Measurements from ENCODE around the gene ACSF3.

The ACSF3 gene

GRCh38 chr16:89050119-89050867 is 43.4 kb upstream of the ACSF3 start:
- Histone ChIP-seq H3K4me3 (ENCODE audit: low read length in 2 of 2) (no peak overlapping the region), H3K27ac (ENCODE audit: low read depth in 2 of 2, low read length in 2 of 2) (no peak overlapping the region), H3K9ac (ENCODE audit: low read depth in 1 of 2, low read length in 2 of 2) (no peak overlapping the region), H3K9me3 (ENCODE audit: control insufficient read depth in 2 of 2, low read length in 2 of 2) (no peaks in the 10 kb centered on the region), H3K27me3 (ENCODE audit: control insufficient read depth in 2 of 2, insufficient read depth in 2 of 2, low read length in 2 of 2) (peaks cover 0 to 15% of the 10 kb centered on the region in 2 donors), H3K36me3 (ENCODE audit: control insufficient read depth in 2 of 2, insufficient read depth in 2 of 2, low read length in 2 of 2) (no peaks in the 10 kb centered on the region), H3K4me1 (ENCODE audit: control insufficient read depth in 2 of 2, insufficient read depth in 2 of 2, low read length in 2 of 2) (peaks cover 18 to 22% of the 10 kb centered on the region in 2 donors)

- H3K9ac ChIP-seq (ENCODE audit: low read depth in 1 of 2, low read length in 2 of 2), result no peak overlapping the region
- H3K27ac ChIP-seq (ENCODE audit: low read depth in 2 of 2, low read length in 2 of 2), result no peak overlapping the region
- H3K4me3 ChIP-seq (ENCODE audit: low read length in 2 of 2), result no peak overlapping the region
- no peaks in the 10 kb centered on the region for H3K36me3 ChIP-seq (ENCODE audit: control insufficient read depth in 2 of 2, insufficient read depth in 2 of 2, low read length in 2 of 2)
- no peaks in the 10 kb centered on the region for H3K9me3 ChIP-seq (ENCODE audit: control insufficient read depth in 2 of 2, low read length in 2 of 2)
- peaks cover 18 to 22% of the 10 kb centered on the region in 2 donors for H3K4me1 ChIP-seq (ENCODE audit: control insufficient read depth in 2 of 2, insufficient read depth in 2 of 2, low read length in 2 of 2)
- H3K27me3 ChIP-seq (ENCODE audit: control insufficient read depth in 2 of 2, insufficient read depth in 2 of 2, low read length in 2 of 2), result peaks cover 0 to 15% of the 10 kb centered on the region in 2 donors
Measured at GRCh38 chr16:89050868-89051311, 42.8 kb upstream of the ACSF3 start.

- Histone ChIP-seq H3K4me3 (ENCODE audit: low read length in 2 of 2) (peak overlapping the region; percentile 68 to 70), H3K27me3 (ENCODE audit: control insufficient read depth in 2 of 2, insufficient read depth in 2 of 2, low read length in 2 of 2) (peaks cover 0 to 14% of the 10 kb centered on the region in 2 donors), H3K9me3 (ENCODE audit: control insufficient read depth in 2 of 2, low read length in 2 of 2) (no peaks in the 10 kb centered on the region), H3K4me1 (ENCODE audit: control insufficient read depth in 2 of 2, insufficient read depth in 2 of 2, low read length in 2 of 2) (peaks cover 18 to 22% of the 10 kb centered on the region in 2 donors), H3K9ac (ENCODE audit: low read depth in 1 of 2, low read length in 2 of 2) (peak overlapping the region; percentile 32 to 84), H3K36me3 (ENCODE audit: control insufficient read depth in 2 of 2, insufficient read depth in 2 of 2, low read length in 2 of 2) (no peaks in the 10 kb centered on the region), H3K27ac (ENCODE audit: low read depth in 2 of 2, low read length in 2 of 2) (no peak overlapping the region)
Measured at GRCh38 chr16:89051521-89052166, 42.0 kb upstream of the ACSF3 start.

GRCh38 chr16:89052191-89052889 is 41.3 kb upstream of the ACSF3 start:
- peak overlapping the region; percentile 65 to 84 for H3K9ac ChIP-seq (ENCODE audit: low read depth in 1 of 2, low read length in 2 of 2)
- peaks cover 0 to 10% of the 10 kb centered on the region in 2 donors for H3K27me3 ChIP-seq (ENCODE audit: control insufficient read depth in 2 of 2, insufficient read depth in 2 of 2, low read length in 2 of 2)
- peak overlapping the region; percentile 82 to 85 for H3K27ac ChIP-seq (ENCODE audit: low read depth in 2 of 2, low read length in 2 of 2)
- peaks cover 18 to 22% of the 10 kb centered on the region in 2 donors for H3K4me1 ChIP-seq (ENCODE audit: control insufficient read depth in 2 of 2, insufficient read depth in 2 of 2, low read length in 2 of 2)
- H3K9me3 ChIP-seq (ENCODE audit: control insufficient read depth in 2 of 2, low read length in 2 of 2), result no peaks in the 10 kb centered on the region
- peak overlapping the region; percentile 68 to 70 for H3K4me3 ChIP-seq (ENCODE audit: low read length in 2 of 2)
- no peaks in the 10 kb centered on the region for H3K36me3 ChIP-seq (ENCODE audit: control insufficient read depth in 2 of 2, insufficient read depth in 2 of 2, low read length in 2 of 2)

DNA sequence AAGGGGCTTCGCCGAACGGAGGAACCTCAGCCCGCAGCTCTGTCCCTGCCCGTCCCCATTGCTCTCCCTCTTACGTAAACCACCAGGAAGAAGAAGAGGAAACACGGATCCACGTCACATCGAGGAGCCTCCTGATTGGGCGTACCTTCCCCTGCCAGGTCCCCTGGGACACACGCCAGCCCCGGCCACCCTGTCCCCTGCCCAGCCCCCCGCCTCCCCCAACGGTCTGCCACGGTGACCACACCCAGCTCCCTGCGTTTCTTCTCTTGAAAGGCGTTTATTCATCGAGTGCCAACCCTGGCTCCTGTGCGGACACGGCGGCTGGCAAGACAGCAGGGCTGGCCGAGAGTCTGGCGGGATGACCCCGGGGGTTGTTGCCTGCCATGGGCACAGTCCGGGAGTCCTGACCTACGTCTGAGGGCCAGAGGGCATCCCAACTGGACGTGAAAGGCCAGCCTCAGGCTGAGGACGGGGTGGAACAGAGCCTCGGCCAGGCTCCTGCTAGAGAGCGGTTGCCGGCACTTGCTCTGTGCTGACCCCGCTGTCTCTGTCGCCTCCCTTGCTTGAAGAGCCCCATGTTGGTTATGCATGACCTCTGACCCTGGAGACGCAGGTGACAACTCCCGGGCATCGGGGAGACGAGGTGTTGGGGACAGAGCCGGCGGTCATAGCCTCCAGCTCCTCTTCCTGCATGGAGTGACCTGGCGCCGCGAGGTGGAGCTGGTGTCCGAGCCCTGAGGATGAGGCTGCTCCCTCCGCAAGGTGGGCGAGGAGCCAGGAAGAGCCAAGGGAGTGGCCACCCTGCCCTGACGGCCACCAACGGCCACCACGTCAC is 40.5 kb upstream of the ACSF3 start:
- peak overlapping the region; percentile 82 to 85 for H3K27ac ChIP-seq (ENCODE audit: low read depth in 2 of 2, low read length in 2 of 2)
- peaks cover 18 to 22% of the 10 kb centered on the region in 2 donors for H3K4me1 ChIP-seq (ENCODE audit: control insufficient read depth in 2 of 2, insufficient read depth in 2 of 2, low read length in 2 of 2)
- peaks cover 0 to 6% of the 10 kb centered on the region in 2 donors for H3K27me3 ChIP-seq (ENCODE audit: control insufficient read depth in 2 of 2, insufficient read depth in 2 of 2, low read length in 2 of 2)
- peak overlapping the region; percentile 65 to 84 for H3K9ac ChIP-seq (ENCODE audit: low read depth in 1 of 2, low read length in 2 of 2)
- H3K9me3 ChIP-seq (ENCODE audit: control insufficient read depth in 2 of 2, low read length in 2 of 2), result no peaks in the 10 kb centered on the region
- H3K4me3 ChIP-seq (ENCODE audit: low read length in 2 of 2), result peak overlapping the region; percentile 68 to 70
- no peaks in the 10 kb centered on the region for H3K36me3 ChIP-seq (ENCODE audit: control insufficient read depth in 2 of 2, insufficient read depth in 2 of 2, low read length in 2 of 2)

DNA sequence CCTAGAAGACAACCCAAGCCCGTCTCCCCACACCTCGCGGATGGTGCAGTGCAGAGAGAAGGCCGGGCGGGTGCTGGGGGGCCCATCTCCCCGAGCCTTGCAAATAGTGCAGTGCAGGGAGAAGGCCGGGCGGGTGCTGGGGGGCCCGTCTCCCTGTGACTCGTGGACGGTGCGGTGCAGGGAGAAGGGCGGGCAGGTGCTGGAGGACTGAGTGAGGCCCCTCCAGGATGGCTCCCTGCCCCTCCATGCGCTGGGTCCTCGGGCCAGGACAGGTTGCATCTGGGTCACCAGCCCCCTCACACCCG is 40.0 kb upstream of the ACSF3 start:
- H3K27me3 ChIP-seq (ENCODE audit: control insufficient read depth in 2 of 2, insufficient read depth in 2 of 2, low read length in 2 of 2), result peaks cover 0 to 2% of the 10 kb centered on the region in 2 donors

DNA sequence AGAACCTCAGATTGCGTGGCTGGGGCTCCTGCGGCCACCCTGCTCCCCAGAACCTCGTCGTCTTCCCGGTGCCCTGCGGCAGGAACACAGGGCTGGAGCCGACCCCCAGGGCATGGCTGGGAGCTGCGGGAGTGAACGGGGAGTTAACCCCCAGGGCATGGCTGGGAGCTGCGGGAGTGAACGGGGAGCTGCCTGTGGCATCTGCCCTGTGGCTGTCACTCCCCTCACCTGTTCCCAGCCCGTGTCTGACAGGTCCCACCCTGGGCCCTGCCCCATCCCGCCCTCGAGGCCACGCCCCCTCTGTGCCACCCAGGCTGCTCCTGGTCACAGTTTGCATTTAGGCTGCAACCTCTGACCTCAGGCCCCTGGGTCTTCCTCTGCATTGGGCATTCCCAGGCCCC is 39.4 kb upstream of the ACSF3 start:
- H3K4me3 ChIP-seq (ENCODE audit: low read length in 2 of 2), result no peak overlapping the region
- H3K36me3 ChIP-seq (ENCODE audit: control insufficient read depth in 2 of 2, insufficient read depth in 2 of 2, low read length in 2 of 2), result no peaks in the 10 kb centered on the region
- H3K9me3 ChIP-seq (ENCODE audit: control insufficient read depth in 2 of 2, low read length in 2 of 2), result no peaks in the 10 kb centered on the region
- H3K4me1 ChIP-seq (ENCODE audit: control insufficient read depth in 2 of 2, insufficient read depth in 2 of 2, low read length in 2 of 2), result peaks cover 18 to 22% of the 10 kb centered on the region in 2 donors
- peak overlapping the region in 1 of 2 donors; percentile 84 for H3K9ac ChIP-seq (ENCODE audit: low read depth in 1 of 2, low read length in 2 of 2)
- no peaks in the 10 kb centered on the region for H3K27me3 ChIP-seq (ENCODE audit: control insufficient read depth in 2 of 2, insufficient read depth in 2 of 2, low read length in 2 of 2)
- H3K27ac ChIP-seq (ENCODE audit: low read depth in 2 of 2, low read length in 2 of 2), result no peak overlapping the region

More for the DNA sequence above, 40.0 kb upstream of the ACSF3 start:
- Histone ChIP-seq H3K9ac (ENCODE audit: low read depth in 1 of 2, low read length in 2 of 2) (peak overlapping the region in 1 of 2 donors; percentile 84), H3K27ac (ENCODE audit: low read depth in 2 of 2, low read length in 2 of 2) (no peak overlapping the region), H3K4me1 (ENCODE audit: control insufficient read depth in 2 of 2, insufficient read depth in 2 of 2, low read length in 2 of 2) (peaks cover 18 to 22% of the 10 kb centered on the region in 2 donors), H3K9me3 (ENCODE audit: control insufficient read depth in 2 of 2, low read length in 2 of 2) (no peaks in the 10 kb centered on the region), H3K4me3 (ENCODE audit: low read length in 2 of 2) (peak overlapping the region; percentile 68 to 70), H3K36me3 (ENCODE audit: control insufficient read depth in 2 of 2, insufficient read depth in 2 of 2, low read length in 2 of 2) (no peaks in the 10 kb centered on the region)

GRCh38 chr16:89054714-89055113 is 38.9 kb upstream of the ACSF3 start:
- no peak overlapping the region for H3K9ac ChIP-seq (ENCODE audit: low read depth in 1 of 2, low read length in 2 of 2)
- no peaks in the 10 kb centered on the region for H3K9me3 ChIP-seq (ENCODE audit: control insufficient read depth in 2 of 2, low read length in 2 of 2)
- no peak overlapping the region for H3K27ac ChIP-seq (ENCODE audit: low read depth in 2 of 2, low read length in 2 of 2)
- H3K4me3 ChIP-seq (ENCODE audit: low read length in 2 of 2), result no peak overlapping the region
- H3K27me3 ChIP-seq (ENCODE audit: control insufficient read depth in 2 of 2, insufficient read depth in 2 of 2, low read length in 2 of 2), result no peaks in the 10 kb centered on the region
- H3K4me1 ChIP-seq (ENCODE audit: control insufficient read depth in 2 of 2, insufficient read depth in 2 of 2, low read length in 2 of 2), result peaks cover 18 to 22% of the 10 kb centered on the region in 2 donors
- H3K36me3 ChIP-seq (ENCODE audit: control insufficient read depth in 2 of 2, insufficient read depth in 2 of 2, low read length in 2 of 2), result no peaks in the 10 kb centered on the region

DNA sequence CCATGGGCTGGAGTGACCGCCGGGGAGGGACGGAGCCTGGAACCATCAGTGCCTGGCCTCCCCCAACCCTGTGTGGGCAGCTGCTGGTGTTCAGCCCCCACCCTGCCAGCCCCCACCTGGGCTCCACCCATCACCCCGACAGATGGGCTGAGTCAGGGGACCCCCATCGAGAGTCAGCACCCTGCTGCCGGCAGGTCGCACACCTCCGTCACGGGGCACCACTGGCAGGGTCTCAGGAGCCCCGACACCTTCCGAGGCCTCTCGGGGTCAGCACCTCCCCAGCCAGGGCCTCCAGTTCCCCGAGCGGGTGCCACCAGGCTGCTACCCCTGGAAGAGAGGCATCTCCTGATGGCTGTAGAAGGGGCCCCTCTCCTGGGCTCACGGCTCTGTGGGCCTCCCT is 38.3 kb upstream of the ACSF3 start:
- no peaks in the 10 kb centered on the region for H3K27me3 ChIP-seq (ENCODE audit: control insufficient read depth in 2 of 2, insufficient read depth in 2 of 2, low read length in 2 of 2)
- H3K36me3 ChIP-seq (ENCODE audit: control insufficient read depth in 2 of 2, insufficient read depth in 2 of 2, low read length in 2 of 2), result no peaks in the 10 kb centered on the region
- H3K9me3 ChIP-seq (ENCODE audit: control insufficient read depth in 2 of 2, low read length in 2 of 2), result no peaks in the 10 kb centered on the region
- no peak overlapping the region for H3K4me3 ChIP-seq (ENCODE audit: low read length in 2 of 2)
- peaks cover 18 to 22% of the 10 kb centered on the region in 2 donors for H3K4me1 ChIP-seq (ENCODE audit: control insufficient read depth in 2 of 2, insufficient read depth in 2 of 2, low read length in 2 of 2)
- H3K27ac ChIP-seq (ENCODE audit: low read depth in 2 of 2, low read length in 2 of 2), result no peak overlapping the region
- H3K9ac ChIP-seq (ENCODE audit: low read depth in 1 of 2, low read length in 2 of 2), result no peak overlapping the region
